HEK293 (cell line): Measurements from ENCODE around the gene PDGFC.

ENCODE experiments used
- BCL11B ChIP-seq: fragments of 450-650 bp; formaldehyde crosslinking; IDR thresholded peaks from 2 replicates; pipeline ENCODE4 v1.5.1; 2016; ENCODE audit warnings: low read depth, missing biosample characterization, missing genetic modification characterization
- GFI1B ChIP-seq: fragments of 450-650 bp; formaldehyde crosslinking; IDR thresholded peaks from 2 replicates; pipeline ENCODE4 v1.5.1; 2016; ENCODE audit warnings: missing biosample characterization, missing genetic modification characterization
- IKZF3 ChIP-seq: fragments of 450-650 bp; IDR thresholded peaks from 2 replicates; pipeline ENCODE4 v1.5.0; 2018; ENCODE audit warnings: missing biosample characterization, mild to moderate bottlenecking, missing genetic modification characterization, moderate library complexity
- KLF1 ChIP-seq: fragments of 450-650 bp; formaldehyde crosslinking; IDR thresholded peaks from 2 replicates; pipeline ENCODE4 v1.5.1; 2016; ENCODE audit warnings: missing biosample characterization, missing genetic modification characterization
- KLF8 ChIP-seq: fragments of 450-650 bp; formaldehyde crosslinking; IDR thresholded peaks from 2 replicates; pipeline ENCODE4 v1.5.1; 2016; ENCODE audit warnings: missing biosample characterization, missing genetic modification characterization
- REPIN1 ChIP-seq: fragments of 450-650 bp; formaldehyde crosslinking; IDR thresholded peaks from 2 replicates; pipeline ENCODE4 v1.5.1; 2017; ENCODE audit warnings: missing biosample characterization, missing genetic modification characterization, low read depth
- YY1 ChIP-seq: fragments of 450-650 bp; formaldehyde crosslinking; IDR thresholded peaks from 2 replicates; pipeline ENCODE4 v1.5.1; 2018; ENCODE audit warnings: missing biosample characterization, missing genetic modification characterization
- YY2 ChIP-seq: fragments of 450-650 bp; formaldehyde crosslinking; IDR thresholded peaks from 2 replicates; pipeline ENCODE4 v1.5.1; 2016; ENCODE audit warnings: missing biosample characterization, missing genetic modification characterization
- ZFP37 ChIP-seq: fragments of 450-650 bp; formaldehyde crosslinking; IDR thresholded peaks from 2 replicates; pipeline ENCODE4 v1.5.1; 2016; ENCODE audit warnings: missing biosample characterization, missing genetic modification characterization
- ZNF121 ChIP-seq: fragments of 450-650 bp; formaldehyde crosslinking; IDR thresholded peaks from 2 replicates; pipeline ENCODE4 v1.5.1; 2016; ENCODE audit warnings: missing biosample characterization, missing genetic modification characterization
- ZNF133 ChIP-seq: fragments of 450-650 bp; formaldehyde crosslinking; IDR thresholded peaks from 2 replicates; pipeline ENCODE4 v1.5.1; 2016; ENCODE audit warnings: missing biosample characterization, missing genetic modification characterization
- ZNF138 ChIP-seq: fragments of 450-650 bp; formaldehyde crosslinking; IDR thresholded peaks from 2 replicates; pipeline ENCODE4 v1.5.1; 2016; ENCODE audit warnings: missing biosample characterization, missing genetic modification characterization, borderline replicate concordance
- ZNF202 ChIP-seq: fragments of 450-650 bp; formaldehyde crosslinking; IDR thresholded peaks from 2 replicates; pipeline ENCODE4 v1.5.1; 2016; ENCODE audit warnings: missing biosample characterization, missing genetic modification characterization, borderline replicate concordance
- ZNF248 ChIP-seq: fragments of 450-650 bp; formaldehyde crosslinking; IDR thresholded peaks from 2 replicates; pipeline ENCODE4 v1.5.1; 2017; ENCODE audit warnings: missing biosample characterization, missing genetic modification characterization
- ZNF266 ChIP-seq: fragments of 450-650 bp; formaldehyde crosslinking; IDR thresholded peaks from 2 replicates; pipeline ENCODE4 v1.5.1; 2016; ENCODE audit warnings: missing biosample characterization, missing genetic modification characterization, low read depth
- ZNF280C ChIP-seq: fragments of 450-650 bp; formaldehyde crosslinking; IDR thresholded peaks from 2 replicates; pipeline ENCODE4 v1.5.1; 2016; ENCODE audit warnings: missing biosample characterization, missing genetic modification characterization
- ZNF555 ChIP-seq: fragments of 450-650 bp; formaldehyde crosslinking; conservative IDR thresholded peaks from 2 replicates; pipeline ENCODE4 v1.5.1; 2017; ENCODE audit warnings: missing biosample characterization, mild to moderate bottlenecking, missing genetic modification characterization, inconsistent platforms
- ZNF596 ChIP-seq: fragments of 450-650 bp; IDR thresholded peaks from 2 replicates; pipeline ENCODE4 v1.5.0; 2018; ENCODE audit warnings: missing biosample characterization, mild to moderate bottlenecking, missing genetic modification characterization, moderate library complexity
- ZNF624 ChIP-seq: fragments of 450-650 bp; formaldehyde crosslinking; IDR thresholded peaks from 2 replicates; pipeline ENCODE4 v1.5.1; 2017; ENCODE audit warnings: missing biosample characterization, missing genetic modification characterization
- ZNF626 ChIP-seq: fragments of 450-650 bp; sonication (Bioruptor Pico); formaldehyde crosslinking; IDR thresholded peaks from 2 replicates; pipeline ENCODE4 v1.5.1; 2018; ENCODE audit warnings: missing biosample characterization, missing genetic modification characterization, inconsistent platforms
- ZNF677 ChIP-seq: fragments of 450-650 bp; IDR thresholded peaks from 2 replicates; pipeline ENCODE4 v1.5.0; 2018; ENCODE audit warnings: missing biosample characterization, mild to moderate bottlenecking, missing genetic modification characterization, moderate library complexity
- ZNF701 ChIP-seq: fragments of 450-650 bp; formaldehyde crosslinking; IDR thresholded peaks from 2 replicates; pipeline ENCODE4 v1.5.1; 2016; ENCODE audit warnings: missing biosample characterization, missing genetic modification characterization
- ZNF747 ChIP-seq: fragments of 450-650 bp; formaldehyde crosslinking; IDR thresholded peaks from 2 replicates; pipeline ENCODE4 v1.5.1; 2016; ENCODE audit warnings: missing biosample characterization, missing genetic modification characterization
- ZNF76 ChIP-seq: fragments of 450-650 bp; formaldehyde crosslinking; IDR thresholded peaks from 2 replicates; pipeline ENCODE4; 2016; ENCODE audit warnings: low read depth, missing biosample characterization, missing genetic modification characterization, borderline replicate concordance
- ZNF776 ChIP-seq: fragments of 450-650 bp; formaldehyde crosslinking; IDR thresholded peaks from 2 replicates; pipeline ENCODE4 v1.5.0; 2017; ENCODE audit warnings: missing biosample characterization, missing genetic modification characterization, borderline replicate concordance
- ZNF785 ChIP-seq: fragments of 450-650 bp; formaldehyde crosslinking; IDR thresholded peaks from 2 replicates; pipeline ENCODE4 v1.5.1; 2016; ENCODE audit warnings: missing biosample characterization, missing genetic modification characterization
- ZSCAN23 ChIP-seq: fragments of 450-650 bp; formaldehyde crosslinking; IDR thresholded peaks from 2 replicates; pipeline ENCODE4 v1.5.1; 2016; ENCODE audit warnings: missing biosample characterization, missing genetic modification characterization
- ZSCAN30 ChIP-seq: fragments of 450-650 bp; IDR thresholded peaks from 2 replicates; pipeline ENCODE4 v1.5.1; 2018; ENCODE audit warnings: missing biosample characterization, mild to moderate bottlenecking, missing genetic modification characterization, moderate library complexity
- TF ChIP-seq, protein P1 (sequence below): fragments of 450-650 bp; formaldehyde crosslinking; conservative IDR thresholded peaks from 2 replicates; pipeline ENCODE4 v1.5.1; 2016; ENCODE audit warnings: low read depth, missing biosample characterization, missing genetic modification characterization
- TF ChIP-seq, protein P2 (sequence below): fragments of 450-650 bp; formaldehyde crosslinking; IDR thresholded peaks from 2 replicates; pipeline ENCODE4 v1.5.1; 2017; ENCODE audit warnings: missing biosample characterization, missing genetic modification characterization

Gene PDGFC

DNA sequence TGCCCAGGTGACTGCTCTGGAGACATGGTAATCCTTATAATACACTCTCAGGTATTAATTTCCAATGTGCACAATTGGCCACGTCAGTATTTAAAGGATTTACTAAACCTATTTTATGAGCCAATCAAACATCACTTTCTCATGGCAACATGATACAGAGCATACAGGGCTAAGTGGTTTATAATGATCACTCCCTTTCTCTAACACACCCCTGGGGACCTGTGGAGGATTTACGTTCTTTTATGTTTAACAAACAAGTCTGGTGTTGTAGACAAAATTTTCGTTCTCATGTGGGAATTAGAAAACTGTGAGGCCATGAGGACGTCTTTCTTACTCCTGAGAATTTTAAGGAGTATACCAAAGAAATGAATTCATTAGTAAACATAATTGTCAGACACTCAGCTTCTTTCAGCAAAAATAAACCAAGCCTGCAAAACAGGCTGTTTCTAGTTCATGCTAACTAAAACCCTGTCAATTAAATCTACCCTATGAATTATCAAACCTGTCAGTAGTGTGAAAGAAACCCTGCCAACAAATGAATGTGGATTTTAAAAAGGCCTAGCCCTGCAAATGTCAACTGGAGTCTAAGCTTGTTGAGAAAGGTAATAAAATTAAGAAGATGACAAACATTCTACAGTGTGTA is 155.8 kb downstream of the PDGFC start (continued):
- TF ChIP-seq, protein P1, sequence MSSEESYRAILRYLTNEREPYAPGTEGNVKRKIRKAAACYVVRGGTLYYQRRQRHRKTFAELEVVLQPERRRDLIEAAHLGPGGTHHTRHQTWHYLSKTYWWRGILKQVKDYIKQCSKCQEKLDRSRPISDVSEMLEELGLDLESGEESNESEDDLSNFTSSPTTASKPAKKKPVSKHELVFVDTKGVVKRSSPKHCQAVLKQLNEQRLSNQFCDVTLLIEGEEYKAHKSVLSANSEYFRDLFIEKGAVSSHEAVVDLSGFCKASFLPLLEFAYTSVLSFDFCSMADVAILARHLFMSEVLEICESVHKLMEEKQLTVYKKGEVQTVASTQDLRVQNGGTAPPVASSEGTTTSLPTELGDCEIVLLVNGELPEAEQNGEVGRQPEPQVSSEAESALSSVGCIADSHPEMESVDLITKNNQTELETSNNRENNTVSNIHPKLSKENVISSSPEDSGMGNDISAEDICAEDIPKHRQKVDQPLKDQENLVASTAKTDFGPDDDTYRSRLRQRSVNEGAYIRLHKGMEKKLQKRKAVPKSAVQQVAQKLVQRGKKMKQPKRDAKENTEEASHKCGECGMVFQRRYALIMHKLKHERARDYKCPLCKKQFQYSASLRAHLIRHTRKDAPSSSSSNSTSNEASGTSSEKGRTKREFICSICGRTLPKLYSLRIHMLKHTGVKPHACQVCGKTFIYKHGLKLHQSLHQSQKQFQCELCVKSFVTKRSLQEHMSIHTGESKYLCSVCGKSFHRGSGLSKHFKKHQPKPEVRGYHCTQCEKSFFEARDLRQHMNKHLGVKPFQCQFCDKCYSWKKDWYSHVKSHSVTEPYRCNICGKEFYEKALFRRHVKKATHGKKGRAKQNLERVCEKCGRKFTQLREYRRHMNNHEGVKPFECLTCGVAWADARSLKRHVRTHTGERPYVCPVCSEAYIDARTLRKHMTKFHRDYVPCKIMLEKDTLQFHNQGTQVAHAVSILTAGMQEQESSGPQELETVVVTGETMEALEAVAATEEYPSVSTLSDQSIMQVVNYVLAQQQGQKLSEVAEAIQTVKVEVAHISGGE (tag by site-specific recombination) = no peak
- TF ChIP-seq ZNF248 (tag by site-specific recombination) = no peak
- TF ChIP-seq ZNF202 (tag by site-specific recombination) = no peak
- peak; percentile 92 for TF ChIP-seq IKZF3 (tag by site-specific recombination)
- TF ChIP-seq ZNF785 (tag by site-specific recombination) = no peak
- no peak for TF ChIP-seq ZNF138 (tag by site-specific recombination)
- TF ChIP-seq ZSCAN23 (tag by site-specific recombination) = no peak
- peak; percentile 46; the same call in 1 of the 2 replicates for TF ChIP-seq ZSCAN30 (tag by site-specific recombination)
- no peak for TF ChIP-seq ZNF776 (tag by site-specific recombination)
- TF ChIP-seq ZNF596 (tag by site-specific recombination) = peak; percentile 50; the same call in 1 of the 2 replicates
- TF ChIP-seq GFI1B (tag by site-specific recombination) = peak; percentile 75
- no peak for TF ChIP-seq YY2 (tag by site-specific recombination)
- TF ChIP-seq YY1 (tag by site-specific recombination) = no peak
- no peak for TF ChIP-seq REPIN1 (tag by site-specific recombination)
- TF ChIP-seq, protein P2, sequence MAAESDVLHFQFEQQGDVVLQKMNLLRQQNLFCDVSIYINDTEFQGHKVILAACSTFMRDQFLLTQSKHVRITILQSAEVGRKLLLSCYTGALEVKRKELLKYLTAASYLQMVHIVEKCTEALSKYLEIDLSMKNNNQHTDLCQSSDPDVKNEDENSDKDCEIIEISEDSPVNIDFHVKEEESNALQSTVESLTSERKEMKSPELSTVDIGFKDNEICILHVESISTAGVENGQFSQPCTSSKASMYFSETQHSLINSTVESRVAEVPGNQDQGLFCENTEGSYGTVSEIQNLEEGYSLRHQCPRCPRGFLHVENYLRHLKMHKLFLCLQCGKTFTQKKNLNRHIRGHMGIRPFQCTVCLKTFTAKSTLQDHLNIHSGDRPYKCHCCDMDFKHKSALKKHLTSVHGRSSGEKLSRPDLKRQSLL (tag by site-specific recombination) = no peak; the same call in 1 of the 2 replicates
- TF ChIP-seq ZNF555 (tag by site-specific recombination) = no peak
- TF ChIP-seq ZNF677 (tag by site-specific recombination) = no peak
- no peak for TF ChIP-seq ZFP37 (tag by site-specific recombination)
- no peak; the same call in 1 of the 2 replicates for TF ChIP-seq BCL11B (tag by site-specific recombination)
- TF ChIP-seq ZNF747 = no peak
- TF ChIP-seq ZNF626 (tag by site-specific recombination) = no peak
- no peak for TF ChIP-seq ZNF280C (tag by site-specific recombination)
- no peak for TF ChIP-seq ZNF266 (tag by site-specific recombination)
- no peak for TF ChIP-seq ZNF624 (tag by site-specific recombination)
- no peak for TF ChIP-seq ZNF133 (tag by site-specific recombination)
- TF ChIP-seq ZNF701 (tag by site-specific recombination) = no peak
- TF ChIP-seq ZNF121 (tag by site-specific recombination) = no peak
- peak; percentile 41; the same call in 1 of the 2 replicates for TF ChIP-seq KLF8 (tag by site-specific recombination)
- peak; percentile 56; the same call in 1 of the 2 replicates for TF ChIP-seq ZNF76 (tag by site-specific recombination)
- TF ChIP-seq KLF1 (tag by site-specific recombination) = peak; percentile 80
